UCSD-AML1 (cell line): Measurements from ENCODE around the gene FCAMR.

ENCODE experiments used
- DNase-seq: peaks from one replicate; lab custom pipeline; 2025; ENCODE audit not compliant: unreplicated experiment; lab: John Stamatoyannopoulos, UW

The FCAMR gene

GRCh38 chr1:206998816-206999215 is 28.6 kb upstream of the FCAMR start:
- DNase-seq: no peak

DNA sequence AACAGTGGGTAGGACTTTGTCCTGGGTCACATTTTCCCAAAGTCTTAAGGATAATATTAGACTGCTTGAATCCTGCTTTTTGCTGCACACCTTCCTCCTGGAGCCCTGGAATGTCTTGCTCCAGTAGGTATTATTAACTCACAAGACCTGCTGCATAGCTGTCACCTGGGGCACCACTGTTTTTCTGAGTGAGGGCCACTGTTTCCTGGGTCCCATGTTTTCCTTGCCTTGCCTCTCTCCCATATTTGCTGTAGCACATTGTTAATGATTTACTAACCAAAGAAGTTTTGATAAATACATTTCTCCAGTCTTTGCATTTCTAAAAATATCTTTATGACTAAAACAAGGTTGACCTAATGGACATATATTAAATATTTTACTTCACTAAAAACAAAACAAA is 22.5 kb upstream of the FCAMR start:
- no peak for DNase-seq

- DNase-seq: no peak
Observed at GRCh38 chr1:206987873-206988272, 17.6 kb upstream of the FCAMR start.

- DNase-seq: no peak
Observed at GRCh38 chr1:206986885-206987284, 16.6 kb upstream of the FCAMR start.

- DNase-seq: no peak
Observed at GRCh38 chr1:206986402-206986801, 16.1 kb upstream of the FCAMR start.

- DNase-seq: no peak
Observed at GRCh38 chr1:206985162-206985749, 15.0 kb upstream of the FCAMR start.

DNA sequence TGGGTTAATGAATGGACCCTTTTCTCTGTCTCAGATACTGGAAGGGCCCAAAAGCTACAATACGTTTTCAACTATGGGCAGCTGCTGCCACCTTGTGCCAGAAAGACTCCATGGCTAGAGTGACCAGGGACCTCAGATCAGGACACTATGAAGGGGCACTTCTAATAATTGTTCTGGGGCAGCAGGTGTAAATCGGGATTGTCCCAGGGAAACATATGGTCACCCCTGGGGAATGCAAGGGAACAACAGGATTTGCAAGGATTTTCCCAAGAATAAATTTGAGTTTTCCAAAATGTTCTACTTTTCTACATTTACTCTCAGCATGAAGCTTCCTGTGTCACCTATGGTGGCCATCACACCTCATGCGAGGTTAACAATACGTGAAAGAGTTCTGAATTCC is 12.0 kb upstream of the FCAMR start:
- peak; percentile 54 for DNase-seq

DNA sequence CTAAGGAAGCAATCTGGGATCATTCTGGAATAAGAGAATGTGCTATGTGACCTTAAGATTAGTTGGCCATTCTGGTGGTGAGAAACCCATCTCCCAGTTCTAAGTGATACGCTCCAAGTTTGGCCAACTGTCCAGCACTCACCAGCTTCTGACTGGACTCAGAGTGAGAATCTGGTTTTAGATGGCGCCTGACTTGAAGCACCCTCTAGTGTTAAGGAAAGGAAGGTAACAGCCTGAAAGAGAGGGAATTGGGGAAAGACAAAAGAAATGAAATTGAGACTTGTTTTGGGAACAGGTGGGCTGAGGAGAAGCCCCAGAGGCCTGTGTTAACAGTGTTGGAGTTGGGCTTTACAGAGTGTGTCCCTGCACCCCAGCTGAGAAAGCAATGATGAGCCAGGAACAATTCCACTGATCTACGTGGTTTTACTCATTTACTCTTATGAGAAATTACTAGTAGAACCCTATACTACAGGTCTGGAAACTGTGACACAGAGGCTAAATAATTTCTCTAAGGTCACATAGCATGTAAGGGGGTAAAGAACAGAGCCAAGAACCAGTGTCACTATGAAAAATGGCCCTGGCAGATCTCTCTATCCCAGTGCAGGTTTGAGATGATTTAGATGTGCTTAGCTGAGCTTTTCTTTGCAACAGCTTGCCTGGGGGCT is 9.3 kb upstream of the FCAMR start:
- no peak for DNase-seq

GRCh38 chr1:206978259-206978658 is 8.0 kb upstream of the FCAMR start:
- DNase-seq: no peak

- no peak for DNase-seq
Observed at GRCh38 chr1:206975306-206975705, 5.0 kb upstream of the FCAMR start.

DNA sequence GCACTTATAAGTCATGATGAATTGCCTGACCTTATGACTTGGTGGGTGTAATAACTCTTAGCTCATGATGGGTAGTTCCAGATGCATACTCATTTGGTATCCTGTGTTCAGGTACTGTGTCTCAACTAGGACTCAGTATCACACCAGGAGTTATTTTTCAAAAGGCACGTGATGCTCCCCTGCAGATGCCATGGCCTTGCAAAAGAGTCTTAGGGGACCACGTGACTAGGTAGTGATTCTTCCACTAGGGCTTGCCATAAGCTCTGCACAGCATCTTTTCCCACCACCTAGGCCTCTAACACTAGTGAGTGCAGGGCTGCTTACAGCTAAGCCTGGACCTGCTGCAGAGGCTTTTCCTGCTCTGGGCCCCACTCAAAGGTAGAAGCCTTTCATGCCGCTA is 3.9 kb upstream of the FCAMR start:
- DNase-seq: no peak

DNA sequence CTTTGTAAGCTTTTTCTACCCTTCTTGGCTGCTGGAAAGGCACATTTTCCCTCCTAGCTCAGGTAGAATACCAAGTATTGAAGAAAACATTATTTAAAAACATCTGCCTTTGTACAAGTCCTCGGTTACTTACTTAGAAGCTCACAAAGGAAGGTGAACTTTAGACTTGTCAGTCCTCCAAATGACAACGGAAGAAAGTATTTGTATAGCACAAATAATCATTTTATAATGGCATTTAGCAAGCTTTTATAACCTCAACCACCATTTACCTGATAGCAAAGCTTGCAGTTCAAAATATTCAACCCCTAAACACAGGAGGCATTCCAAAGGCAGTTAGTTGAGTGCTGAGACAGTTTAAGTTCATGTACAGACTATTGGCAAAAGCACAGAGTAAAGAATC is 2.5 kb upstream of the FCAMR start:
- DNase-seq: no peak

- DNase-seq: no peak
Observed at GRCh38 chr1:206971029-206971655, 882 bp upstream of the FCAMR start.

DNA sequence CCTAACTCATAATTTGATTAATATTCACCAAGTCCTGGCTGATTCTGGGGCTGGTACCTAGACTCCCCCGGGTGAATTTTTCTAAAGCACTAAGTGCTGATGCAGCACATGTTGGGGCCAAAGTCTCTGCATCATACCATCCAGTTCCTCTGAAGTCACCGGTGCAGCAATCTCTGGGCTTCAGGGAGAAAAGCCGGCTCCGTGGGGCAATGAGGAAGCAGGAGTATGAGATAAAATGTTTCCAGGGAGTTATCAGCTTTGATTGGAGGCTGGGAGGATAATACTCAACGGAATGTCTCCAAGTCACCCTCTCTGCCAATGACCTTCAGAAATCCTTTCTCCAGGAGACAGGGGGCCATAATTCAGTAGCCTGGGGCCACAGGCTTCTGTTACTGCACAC is 1.2 kb downstream of the FCAMR start:
- DNase-seq: no peak

GRCh38 chr1:206967096-206967849 is 3.0 kb downstream of the FCAMR start:
- no peak for DNase-seq

DNA sequence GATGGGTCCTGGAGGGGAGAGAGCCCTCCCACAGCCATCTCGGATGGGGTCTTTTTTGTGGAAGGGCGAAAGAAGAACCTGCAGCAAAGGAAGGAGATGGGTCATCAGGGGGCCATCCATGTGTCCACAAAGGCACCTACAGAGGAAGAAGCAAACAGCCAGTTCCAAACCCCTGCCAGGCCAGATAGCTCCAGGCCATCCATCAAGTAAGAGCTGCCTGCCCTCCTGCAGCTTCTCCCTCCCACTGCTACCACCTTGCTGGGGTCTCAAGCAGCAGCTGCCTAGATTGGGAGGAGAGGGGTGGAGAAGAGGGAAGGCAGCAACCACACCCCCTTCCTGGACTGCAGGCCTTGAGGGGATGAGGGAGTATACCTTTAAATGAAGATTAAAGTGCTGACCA is 4.5 kb downstream of the FCAMR start:
- DNase-seq: no peak

GRCh38 chr1:206963740-206964139 is 6.5 kb downstream of the FCAMR start:
- no peak for DNase-seq

DNA sequence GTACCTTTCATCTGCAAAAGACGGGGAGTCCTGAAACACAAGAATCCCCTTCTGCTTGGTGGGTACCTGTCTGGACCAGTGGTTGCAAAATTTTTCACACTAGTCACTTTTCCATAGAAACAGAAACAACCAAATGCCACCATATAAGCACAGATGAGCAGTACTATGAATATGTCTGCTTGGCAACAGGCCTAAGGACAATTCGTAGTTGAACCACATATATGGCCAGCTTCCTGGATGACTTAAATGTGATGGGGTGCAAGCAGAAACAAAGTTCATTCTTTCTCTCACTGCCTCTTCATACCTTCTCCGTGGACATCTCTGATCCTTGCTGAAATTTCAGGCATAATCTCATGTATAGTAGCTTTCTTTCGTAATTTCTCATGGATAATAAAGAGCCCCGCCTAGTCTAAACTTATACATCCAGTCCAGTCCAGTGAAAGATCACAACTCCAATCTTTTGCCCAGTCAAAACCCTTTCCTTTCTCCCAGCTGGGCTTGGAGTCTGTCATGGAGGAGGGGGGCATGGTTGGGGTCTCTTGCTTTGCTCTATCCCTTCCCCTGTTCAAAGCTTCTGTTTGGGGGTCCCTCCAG is 7.0 kb downstream of the FCAMR start:
- no peak for DNase-seq

- DNase-seq: peak; percentile 55
Observed at GRCh38 chr1:206962272-206962671, 8.0 kb downstream of the FCAMR start.

DNA sequence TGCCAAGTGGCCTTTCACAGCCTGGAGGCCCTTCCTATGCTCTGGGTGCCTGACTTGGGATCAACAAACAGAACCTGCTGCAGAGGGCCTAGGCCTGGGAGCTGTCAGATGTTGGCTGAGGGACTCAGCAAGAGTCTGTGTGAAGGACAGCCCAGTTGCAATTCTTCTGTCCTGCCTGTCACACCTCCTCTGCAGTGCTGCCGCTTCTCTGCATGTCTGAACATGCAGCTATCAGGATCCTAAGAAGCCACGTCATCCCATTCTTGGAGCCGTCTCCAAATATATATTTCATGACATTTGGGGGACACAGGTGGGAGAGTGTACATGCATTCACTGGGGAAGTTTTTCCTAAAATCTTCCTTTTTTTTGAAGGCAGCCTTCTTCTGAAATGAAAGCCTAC is 8.6 kb downstream of the FCAMR start:
- no peak for DNase-seq

DNA sequence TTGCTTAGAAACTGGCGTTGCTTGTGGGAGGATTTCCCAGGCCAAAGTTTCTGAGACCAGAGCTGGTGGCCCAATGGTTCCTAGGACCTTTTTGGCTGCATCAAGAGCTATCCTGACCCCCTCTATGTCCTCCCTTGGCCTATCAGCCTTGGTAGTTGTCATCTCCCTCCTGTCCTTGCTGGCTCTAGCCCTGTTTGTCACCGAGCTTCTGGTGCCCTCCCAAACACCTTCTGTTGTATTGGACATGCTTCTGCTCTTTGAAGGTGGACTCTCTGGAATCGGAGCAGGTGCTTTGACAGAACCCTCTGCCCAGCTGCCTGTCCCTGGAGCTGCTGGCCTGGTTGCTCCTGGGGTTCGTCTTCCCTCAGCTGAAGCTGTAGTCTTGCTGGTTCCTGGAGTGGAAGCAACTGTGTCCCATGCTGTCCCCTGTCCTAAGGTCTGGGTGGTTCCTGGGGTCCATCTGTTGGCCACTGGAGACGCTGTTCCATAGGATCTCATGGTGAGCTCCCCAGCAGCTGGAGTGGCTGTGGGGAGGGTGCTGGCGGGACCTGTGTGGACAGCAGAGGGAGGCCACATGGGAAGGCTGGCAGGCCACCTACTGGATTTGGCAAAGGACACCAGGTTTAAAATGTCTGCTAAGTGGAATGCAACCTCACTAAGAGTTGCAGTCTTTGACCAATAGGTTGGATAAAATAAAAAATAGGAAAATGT is 9.4 kb downstream of the FCAMR start:
- DNase-seq: no peak
